GM19239 (cell line): ENCODE data around the gene PTPRN2.
"Not testable (repeated sequence)": the region's sequence is repeated elsewhere in the genome, so short reads cannot be mapped to it uniquely, and the experiment has no call there.

Source experiments
- DNase-seq: peaks from one replicate; pipeline ENCODE4 v3.0.0; 2011; ENCODE audit warnings: low spot score; ENCODE audit not compliant: insufficient read length
- FAIRE-seq: peaks from 2 replicates; lab custom pipeline; 2011; peaks lifted over from hg19 to GRCh38; lab: Jason Lieb, UNC

The PTPRN2 gene

GRCh38 chr7:157786375-157787274 is 801.0 kb downstream of the PTPRN2 start:
- DNase-seq: no peak
- FAIRE-seq: no peak

GRCh38 chr7:157785486-157786186 is 802.0 kb downstream of the PTPRN2 start:
- FAIRE-seq (no peak), DNase-seq (no peak)

GRCh38 chr7:157784979-157785441 is 802.6 kb downstream of the PTPRN2 start:
- DNase-seq (no peak), FAIRE-seq (no peak)

- DNase-seq (no peak), FAIRE-seq (no peak)
Observed at GRCh38 chr7:157784041-157784835, 803.4 kb downstream of the PTPRN2 start.

GRCh38 chr7:157782041-157782440 is 805.6 kb downstream of the PTPRN2 start:
- DNase-seq: no peak
- FAIRE-seq: no peak

GRCh38 chr7:157780721-157781120 is 806.9 kb downstream of the PTPRN2 start:
- no peak for FAIRE-seq

GRCh38 chr7:157780312-157780711 is 807.3 kb downstream of the PTPRN2 start:
- FAIRE-seq (no peak), DNase-seq (no peak)

More at GRCh38 chr7:157780721-157781120, 806.9 kb downstream of the PTPRN2 start:
- no peak for DNase-seq

GRCh38 chr7:157779206-157779605 is 808.4 kb downstream of the PTPRN2 start:
- no peak for DNase-seq
- FAIRE-seq: no peak

- not testable (repeated sequence) for DNase-seq, FAIRE-seq
Observed at GRCh38 chr7:157777194-157777762, 810.3 kb downstream of the PTPRN2 start.

- FAIRE-seq (no peak), DNase-seq (no peak)
Observed at GRCh38 chr7:157775560-157776332, 811.9 kb downstream of the PTPRN2 start.

- FAIRE-seq: no peak
Observed at GRCh38 chr7:157775021-157775559, 812.5 kb downstream of the PTPRN2 start.

GRCh38 chr7:157774495-157774894 is 813.1 kb downstream of the PTPRN2 start:
- DNase-seq (no peak), FAIRE-seq (no peak)

More at GRCh38 chr7:157775021-157775559, 812.5 kb downstream of the PTPRN2 start:
- no peak for DNase-seq

- DNase-seq: no peak
- no peak for FAIRE-seq
Observed at GRCh38 chr7:157773361-157773760, 814.3 kb downstream of the PTPRN2 start.

- FAIRE-seq (no peak), DNase-seq (no peak)
Observed at GRCh38 chr7:157772486-157773130, 815.0 kb downstream of the PTPRN2 start.

GRCh38 chr7:157771689-157772088 is 815.9 kb downstream of the PTPRN2 start:
- DNase-seq: no peak
- no peak for FAIRE-seq

- DNase-seq (no peak), FAIRE-seq (no peak)
Observed at GRCh38 chr7:157770716-157771320, 816.8 kb downstream of the PTPRN2 start.

GRCh38 chr7:157769526-157770215 is 818.0 kb downstream of the PTPRN2 start:
- FAIRE-seq: no peak
- DNase-seq: no peak

- no peak for DNase-seq
Observed at GRCh38 chr7:157769086-157769485, 818.5 kb downstream of the PTPRN2 start.

More at GRCh38 chr7:157769086-157769485, 818.5 kb downstream of the PTPRN2 start:
- FAIRE-seq: no peak
